NOMO-1 treated with dmso at 0.1 percent for 144 hours (cell line): ENCODE results near the gene ZMYM2.
"Not testable (repeated sequence)": the region's sequence is repeated elsewhere in the genome, so short reads cannot be mapped to it uniquely, and the experiment has no call there.

Source experiments
- DNase-seq: peaks from one replicate; lab custom pipeline; 2025; ENCODE audit not compliant: unreplicated experiment; lab: John Stamatoyannopoulos, UW

Gene ZMYM2

GRCh38 chr13:19982447-19983043, 24.0 kb downstream of the ZMYM2 start:
- DNase-seq, result no peak

GRCh38 chr13:19984430-19985218, 26.1 kb downstream of the ZMYM2 start:
- DNase-seq, result no peak

- no peak for DNase-seq
These were observed 26.7 kb downstream of the ZMYM2 start for GRCh38 chr13:19985219-19985556.

- DNase-seq, result no peak
These were observed 33.0 kb downstream of the ZMYM2 start for GRCh38 chr13:19991531-19991930.

GRCh38 chr13:19993024-19993423, 34.5 kb downstream of the ZMYM2 start:
- DNase-seq, result no peak

GRCh38 chr13:19998960-19999359, 40.4 kb downstream of the ZMYM2 start:
- DNase-seq, result no peak

- DNase-seq, result no peak
These were observed 41.6 kb downstream of the ZMYM2 start for GRCh38 chr13:20000062-20000552.

- DNase-seq, result no peak
These were observed 43.1 kb downstream of the ZMYM2 start for GRCh38 chr13:20001366-20002190.

GRCh38 chr13:20002787-20003186, 44.3 kb downstream of the ZMYM2 start:
- no peak for DNase-seq

- DNase-seq, result no peak
These were observed 47.7 kb downstream of the ZMYM2 start for GRCh38 chr13:20006206-20006605.

- no peak for DNase-seq
These were observed 57.2 kb downstream of the ZMYM2 start for GRCh38 chr13:20015763-20016162.

GRCh38 chr13:20016649-20017364, 58.3 kb downstream of the ZMYM2 start:
- no peak for DNase-seq

GRCh38 chr13:20017365-20017711, 58.8 kb downstream of the ZMYM2 start:
- no peak for DNase-seq

GRCh38 chr13:20019043-20019442, 60.5 kb downstream of the ZMYM2 start:
- DNase-seq, result no peak

GRCh38 chr13:20024702-20025101, 66.2 kb downstream of the ZMYM2 start:
- DNase-seq, result no peak

- DNase-seq, result no peak
These were observed 70.4 kb downstream of the ZMYM2 start for GRCh38 chr13:20028953-20029352.

GRCh38 chr13:20033486-20033885, 75.0 kb downstream of the ZMYM2 start:
- DNase-seq, result no peak

GRCh38 chr13:20035130-20035529, 76.6 kb downstream of the ZMYM2 start:
- DNase-seq, result no peak

- DNase-seq, result no peak
These were observed 79.4 kb downstream of the ZMYM2 start for GRCh38 chr13:20037908-20038307.

- not testable (repeated sequence) for DNase-seq
These were observed 84.1 kb downstream of the ZMYM2 start for GRCh38 chr13:20042603-20043002.

GRCh38 chr13:20043207-20043925, 84.8 kb downstream of the ZMYM2 start:
- no peak for DNase-seq
